Neuronal stem cell (in vitro differentiated cells): ENCODE data around the gene TOMM7.
A peak's percentile ranks its signal among the peaks of the same experiment; 100 is the strongest.
"Not testable (repeated sequence)": the region's sequence is repeated elsewhere in the genome, so short reads cannot be mapped to it uniquely, and the experiment has no call there.

ENCODE experiments used
- DNase-seq: peaks from one replicate; pipeline ENCODE4 v3.0.0-alpha.2; 2013; ENCODE audit warnings: low spot score
- H2AFZ ChIP-seq: one replicate; pipeline ENCODE4 v1.6.1; 2013; ENCODE audit warnings: mild to moderate bottlenecking, low read length, inconsistent platforms
- H2AK5ac ChIP-seq: 2 replicates; pipeline ENCODE4 v1.6.1; 2013; ENCODE audit warnings: low read depth, mild to moderate bottlenecking, inconsistent platforms, low read length, moderate library complexity, mixed read lengths
- H2BK120ac ChIP-seq: 2 replicates; pipeline ENCODE4 v1.6.1; 2013; ENCODE audit warnings: low read depth, mild to moderate bottlenecking, inconsistent platforms, low read length, moderate library complexity, mixed read lengths
- H2BK12ac ChIP-seq: one replicate; pipeline ENCODE4 v1.6.1; 2013; ENCODE audit warnings: low read length, inconsistent platforms
- H2BK15ac ChIP-seq: 2 replicates; pipeline ENCODE4 v1.6.1; 2013; ENCODE audit warnings: mild to moderate bottlenecking, low read length, inconsistent platforms, mixed read lengths
- H2BK5ac ChIP-seq: one replicate; pipeline ENCODE4 v1.6.1; 2013; ENCODE audit warnings: inconsistent platforms, mild to moderate bottlenecking, low read length, moderate library complexity
- H3K14ac ChIP-seq: one replicate; pipeline ENCODE4 v1.6.1; 2013; ENCODE audit warnings: low read length, inconsistent platforms
- H3K18ac ChIP-seq: 2 replicates; pipeline ENCODE4 v1.6.1; 2013; ENCODE audit warnings: low read length, inconsistent platforms
- H3K23ac ChIP-seq: 2 replicates; pipeline ENCODE4 v1.6.1; 2013; ENCODE audit warnings: low read depth, mild to moderate bottlenecking, mixed read lengths, low read length, inconsistent platforms; ENCODE audit not compliant: poor library complexity
- H3K27ac ChIP-seq: replicated peaks from 3 replicates; pipeline ENCODE4 v1.5.1; 2013; ENCODE audit warnings: low read length, inconsistent platforms
- H3K27me3 ChIP-seq, 3 experiments: 2 replicates each; pipeline ENCODE4 v1.6.1; 2013; ENCODE audit warnings: low read length in 3 of 3, mild to moderate bottlenecking in 2 of 3, inconsistent platforms in 1 of 3, low read depth in 1 of 3, mixed read lengths in 1 of 3, moderate library complexity in 1 of 3; ENCODE audit not compliant: control insufficient read depth in 3 of 3, insufficient read depth in 3 of 3
- H3K36me3 ChIP-seq, 2 donors: replicated peaks in 1 of 2; 2 replicates each; pipeline ENCODE4 v1.6.1; 2013; ENCODE audit warnings: low read length in 2 of 2; ENCODE audit not compliant: control insufficient read depth in 2 of 2, insufficient read depth in 2 of 2
- H3K4ac ChIP-seq: 2 replicates; pipeline ENCODE4 v1.6.1; 2013; ENCODE audit warnings: inconsistent platforms, mild to moderate bottlenecking, low read length, moderate library complexity
- H3K4me1 ChIP-seq, 2 donors: 1 replicate in 1 of 2; 2 replicates in 1 of 2; pipeline ENCODE4 v1.6.1; 2013; ENCODE audit warnings: low read length in 2 of 2, low read depth in 1 of 2; ENCODE audit not compliant: control insufficient read depth in 2 of 2, insufficient read depth in 1 of 2
- H3K4me2 ChIP-seq: one replicate; pipeline ENCODE4 v1.6.1; 2013; ENCODE audit warnings: mild to moderate bottlenecking, low read length, inconsistent platforms; ENCODE audit not compliant: insufficient read depth, poor library complexity, severe bottlenecking
- H3K4me3 ChIP-seq, 2 donors: 2 replicates each; pipeline ENCODE4 v1.5.1; 2013; ENCODE audit warnings: low read length in 2 of 2, mild to moderate bottlenecking in 2 of 2, inconsistent platforms in 1 of 2, moderate library complexity in 1 of 2
- H3K79me1 ChIP-seq: one replicate; pipeline ENCODE4 v1.6.1; 2013; ENCODE audit warnings: low read depth, mild to moderate bottlenecking, inconsistent platforms, low read length, moderate library complexity
- H3K9ac ChIP-seq: one replicate; pipeline ENCODE4 v1.6.1; 2013; ENCODE audit warnings: mild to moderate bottlenecking, low read depth, low read length, inconsistent platforms; ENCODE audit not compliant: poor library complexity
- H3K9me3 ChIP-seq, 2 donors: replicated peaks in 1 of 2; 2 replicates each; pipeline versions ENCODE3 to v1.6.1; 2013; ENCODE audit warnings: low read length in 2 of 2, mild to moderate bottlenecking in 2 of 2, inconsistent platforms in 1 of 2, low read depth in 1 of 2, mixed read lengths in 1 of 2, moderate library complexity in 1 of 2; ENCODE audit not compliant: control insufficient read depth in 2 of 2, insufficient read depth in 1 of 2
- H4K8ac ChIP-seq: one replicate; pipeline ENCODE4 v1.6.1; 2013; ENCODE audit warnings: low read depth, mild to moderate bottlenecking, inconsistent platforms, low read length, moderate library complexity
- H4K91ac ChIP-seq: one replicate; pipeline ENCODE4 v1.6.1; 2013; ENCODE audit warnings: low read length, low read depth, mild to moderate bottlenecking, inconsistent platforms; ENCODE audit not compliant: poor library complexity
- WGBS, 2 donors: extraction: QIAGEN DNeasy Blood & Tissue Kit; methylation state at CpG; one replicate each; pipeline ENCODE4 v1.1.7; 2013; ENCODE audit warnings: missing lambda C conversion rate in 2 of 2, mixed read lengths in 1 of 2; ENCODE audit not compliant: insufficient read length in 2 of 2, insufficient replicate concordance in 1 of 2; ENCODE audit errors: extremely low coverage in 2 of 2; 5-methylcytosine and 5-hydroxymethylcytosine counted together

The TOMM7 gene

GRCh38 chr7:22853138-22853537 lies 30.5 kb upstream of the TOMM7 start:
- H3K9me3 ChIP-seq: peaks cover 0 to 7% of the 10 kb centered on the region in 2 donors
- no peak overlapping the region for H4K91ac ChIP-seq
- no CpG with 5 or more reads among the region's 10 CpGs for WGBS, 2 donors
- no peak overlapping the region for H3K4ac ChIP-seq
- H3K27me3 ChIP-seq: peaks cover 0 to 30% (median 7%) of the 10 kb centered on the region in 3 experiments
- no peak overlapping the region for H3K27ac ChIP-seq
- no peak overlapping the region for H2BK120ac ChIP-seq
- peak overlapping the region; percentile 23 for H2AFZ ChIP-seq
- DNase-seq: no peak
- no peak overlapping the region for H3K9ac ChIP-seq
- no peak overlapping the region for H2BK12ac ChIP-seq
- H4K8ac ChIP-seq: no peak overlapping the region
- no peak overlapping the region for H3K14ac ChIP-seq
- peaks cover 0 to 3% of the 10 kb centered on the region in 2 donors for H3K4me1 ChIP-seq
- H2AK5ac ChIP-seq: no peak overlapping the region
- no peak overlapping the region for H2BK15ac ChIP-seq
- H3K79me1 ChIP-seq: no peaks in the 10 kb centered on the region
- H2BK5ac ChIP-seq: no peak overlapping the region
- H3K4me2 ChIP-seq: no peak overlapping the region
- H3K36me3 ChIP-seq: no peaks in the 10 kb centered on the region
- H3K23ac ChIP-seq: no peak overlapping the region
- no peak overlapping the region for H3K18ac ChIP-seq
- H3K4me3 ChIP-seq: no peak overlapping the region

- peaks cover 0 to 3% of the 10 kb centered on the region in 2 donors for H3K4me1 ChIP-seq
- H3K36me3 ChIP-seq: no peaks in the 10 kb centered on the region
- peaks cover 0 to 30% (median 7%) of the 10 kb centered on the region in 3 experiments for H3K27me3 ChIP-seq
- no peak overlapping the region for H2AK5ac ChIP-seq
- H3K14ac ChIP-seq: no peak overlapping the region
- H3K4ac ChIP-seq: no peak overlapping the region
- no peaks in the 10 kb centered on the region for H3K79me1 ChIP-seq
- WGBS, 2 donors: no CpG with 5 or more reads among the region's 2 CpGs
- no peak overlapping the region for H2BK5ac ChIP-seq
- no peak overlapping the region for H3K23ac ChIP-seq
- H2AFZ ChIP-seq: no peak overlapping the region
- no peak overlapping the region for H2BK12ac ChIP-seq
- no peak overlapping the region for H4K8ac ChIP-seq
- H4K91ac ChIP-seq: no peak overlapping the region
- no peak overlapping the region for H3K4me3 ChIP-seq
- H3K9me3 ChIP-seq: peaks cover 0 to 7% of the 10 kb centered on the region in 2 donors
- no peak overlapping the region for H2BK120ac ChIP-seq
- H3K18ac ChIP-seq: no peak overlapping the region
- DNase-seq: no peak
- no peak overlapping the region for H2BK15ac ChIP-seq
- H3K27ac ChIP-seq: no peak overlapping the region
- H3K4me2 ChIP-seq: no peak overlapping the region
- H3K9ac ChIP-seq: no peak overlapping the region
Observed at GRCh38 chr7:22851145-22851544, 28.5 kb upstream of the TOMM7 start.

- H3K4me2 ChIP-seq, H2BK12ac ChIP-seq, H4K8ac ChIP-seq, H3K79me1 ChIP-seq, H3K36me3 ChIP-seq, H3K9me3 ChIP-seq, H2BK5ac ChIP-seq, DNase-seq, H2BK120ac ChIP-seq, H2BK15ac ChIP-seq, H3K18ac ChIP-seq, H3K4ac ChIP-seq, H2AK5ac ChIP-seq, H3K27ac ChIP-seq, H3K9ac ChIP-seq, H3K4me3 ChIP-seq, H2AFZ ChIP-seq, H4K91ac ChIP-seq, H3K14ac ChIP-seq, H3K23ac ChIP-seq, H3K4me1 ChIP-seq: not testable (repeated sequence)
- peaks cover 0 to 33% (median 6%) of the 10 kb centered on the region in 3 experiments for H3K27me3 ChIP-seq
- WGBS, 2 donors: no CpG with 5 or more reads among the region's 1 CpG
Observed at GRCh38 chr7:22850394-22850793, 27.7 kb upstream of the TOMM7 start.

- Histone ChIP-seq H3K4me1 (peaks cover 0 to 1% of the 10 kb centered on the region in 2 donors), H3K18ac (no peak overlapping the region), H2BK5ac (no peak overlapping the region), H3K27ac (no peak overlapping the region), H2AK5ac (no peak overlapping the region), H3K9me3 (peaks cover 0 to 5% of the 10 kb centered on the region in 2 donors), H3K9ac (no peak overlapping the region), H3K79me1 (no peaks in the 10 kb centered on the region), H4K91ac (no peak overlapping the region), H3K4me2 (no peak overlapping the region), H4K8ac (no peak overlapping the region), H3K14ac (no peak overlapping the region), H2BK15ac (no peak overlapping the region), H3K27me3 (peaks cover 0 to 26% (median 5%) of the 10 kb centered on the region in 3 experiments), H2BK12ac (no peak overlapping the region), H3K4me3 (no peak overlapping the region), H3K23ac (no peak overlapping the region), H2BK120ac (no peak overlapping the region), H3K4ac (no peak overlapping the region), H3K36me3 (no peaks in the 10 kb centered on the region), H2AFZ (no peak overlapping the region)
- WGBS, 2 donors: no CpG with 5 or more reads among the region's 1 CpG
- DNase-seq: no peak
Observed at GRCh38 chr7:22849662-22850061, 27.0 kb upstream of the TOMM7 start.
